Rectal smooth muscle tissue (tissue), 1 donor: Measurements from ENCODE around the gene APOBEC4.
"Not testable (repeated sequence)": the region's sequence is repeated elsewhere in the genome, so short reads cannot be mapped to it uniquely, and the experiment has no call there.

Experiments
- H3K27ac ChIP-seq: one replicate; pipeline ENCODE4 v1.7.0; 2013; ENCODE audit warnings: low read depth, low read length, inconsistent platforms
- H3K27me3 ChIP-seq: one replicate; pipeline ENCODE4 v1.7.0; 2013; ENCODE audit warnings: low read length; ENCODE audit not compliant: control insufficient read depth, insufficient read depth
- H3K36me3 ChIP-seq: one replicate; pipeline ENCODE4 v1.7.0; 2013; ENCODE audit warnings: low read length; ENCODE audit not compliant: control insufficient read depth, insufficient read depth
- H3K4me1 ChIP-seq: one replicate; pipeline ENCODE4 v1.7.0; 2013; ENCODE audit warnings: low read length; ENCODE audit not compliant: control insufficient read depth, insufficient read depth
- H3K4me3 ChIP-seq: one replicate; pipeline ENCODE4 v1.7.0; 2013; ENCODE audit warnings: low read length
- H3K9ac ChIP-seq: one replicate; pipeline ENCODE4 v1.7.0; 2013; ENCODE audit warnings: low read length

APOBEC4 gene

GRCh38 chr1:183687546-183688304 is 34.6 kb upstream of the APOBEC4 start:
- H3K4me1 ChIP-seq, result no peaks in the 10 kb centered on the region
- no peak overlapping the region for H3K4me3 ChIP-seq
- no peak overlapping the region for H3K27ac ChIP-seq
- no peak overlapping the region for H3K9ac ChIP-seq
- H3K27me3 ChIP-seq, result no peaks in the 10 kb centered on the region
- no peaks in the 10 kb centered on the region for H3K36me3 ChIP-seq

GRCh38 chr1:183686229-183686628 is 33.1 kb upstream of the APOBEC4 start:
- Histone ChIP-seq H3K9ac (no peak overlapping the region), H3K4me3 (no peak overlapping the region), H3K36me3 (no peaks in the 10 kb centered on the region), H3K27me3 (no peaks in the 10 kb centered on the region), H3K4me1 (no peaks in the 10 kb centered on the region), H3K27ac (no peak overlapping the region)

GRCh38 chr1:183685112-183685713 is 32.1 kb upstream of the APOBEC4 start:
- H3K4me3 ChIP-seq, result no peak overlapping the region
- H3K27me3 ChIP-seq, result no peaks in the 10 kb centered on the region
- no peak overlapping the region for H3K27ac ChIP-seq
- H3K36me3 ChIP-seq, result no peaks in the 10 kb centered on the region
- H3K4me1 ChIP-seq, result no peaks in the 10 kb centered on the region
- H3K9ac ChIP-seq, result no peak overlapping the region

GRCh38 chr1:183679363-183679762 is 26.2 kb upstream of the APOBEC4 start:
- H3K27ac ChIP-seq, H3K4me1 ChIP-seq, H3K9ac ChIP-seq, H3K4me3 ChIP-seq, H3K27me3 ChIP-seq, H3K36me3 ChIP-seq: not testable (repeated sequence)

- no peak overlapping the region for H3K4me3 ChIP-seq
- H3K4me1 ChIP-seq, result no peaks in the 10 kb centered on the region
- H3K36me3 ChIP-seq, result no peaks in the 10 kb centered on the region
- no peak overlapping the region for H3K9ac ChIP-seq
- H3K27me3 ChIP-seq, result no peaks in the 10 kb centered on the region
- H3K27ac ChIP-seq, result no peak overlapping the region
These were observed 25.7 kb upstream of the APOBEC4 start for GRCh38 chr1:183678819-183679218.

GRCh38 chr1:183676586-183677189 is 23.6 kb upstream of the APOBEC4 start:
- Histone ChIP-seq H3K27ac (no peak overlapping the region), H3K27me3 (no peaks in the 10 kb centered on the region), H3K4me1 (no peaks in the 10 kb centered on the region), H3K36me3 (no peaks in the 10 kb centered on the region), H3K4me3 (no peak overlapping the region), H3K9ac (no peak overlapping the region)

GRCh38 chr1:183675883-183676585 is 22.9 kb upstream of the APOBEC4 start:
- no peak overlapping the region for H3K27ac ChIP-seq
- H3K27me3 ChIP-seq, result no peaks in the 10 kb centered on the region
- no peak overlapping the region for H3K9ac ChIP-seq
- no peaks in the 10 kb centered on the region for H3K36me3 ChIP-seq
- no peaks in the 10 kb centered on the region for H3K4me1 ChIP-seq
- H3K4me3 ChIP-seq, result no peak overlapping the region

GRCh38 chr1:183675381-183675780 is 22.3 kb upstream of the APOBEC4 start:
- Histone ChIP-seq H3K9ac (no peak overlapping the region), H3K4me1 (no peaks in the 10 kb centered on the region), H3K4me3 (no peak overlapping the region), H3K27ac (no peak overlapping the region), H3K27me3 (no peaks in the 10 kb centered on the region), H3K36me3 (no peaks in the 10 kb centered on the region)

GRCh38 chr1:183674886-183675285 is 21.8 kb upstream of the APOBEC4 start:
- Histone ChIP-seq H3K27me3 (no peaks in the 10 kb centered on the region), H3K9ac (no peak overlapping the region), H3K36me3 (no peaks in the 10 kb centered on the region), H3K27ac (no peak overlapping the region), H3K4me3 (no peak overlapping the region), H3K4me1 (no peaks in the 10 kb centered on the region)

GRCh38 chr1:183674339-183674738 is 21.2 kb upstream of the APOBEC4 start:
- H3K27ac ChIP-seq, result no peak overlapping the region
- H3K4me1 ChIP-seq, result no peaks in the 10 kb centered on the region
- H3K4me3 ChIP-seq, result no peak overlapping the region
- H3K27me3 ChIP-seq, result no peaks in the 10 kb centered on the region
- H3K9ac ChIP-seq, result no peak overlapping the region
- no peaks in the 10 kb centered on the region for H3K36me3 ChIP-seq

GRCh38 chr1:183673605-183674323 is 20.6 kb upstream of the APOBEC4 start:
- Histone ChIP-seq H3K9ac (no peak overlapping the region), H3K27ac (no peak overlapping the region), H3K36me3 (no peaks in the 10 kb centered on the region), H3K27me3 (no peaks in the 10 kb centered on the region), H3K4me3 (no peak overlapping the region), H3K4me1 (no peaks in the 10 kb centered on the region)

GRCh38 chr1:183670169-183670568 is 17.1 kb upstream of the APOBEC4 start:
- no peaks in the 10 kb centered on the region for H3K36me3 ChIP-seq
- H3K4me3 ChIP-seq, result no peak overlapping the region

More at GRCh38 chr1:183670169-183670568, 17.1 kb upstream of the APOBEC4 start:
- no peaks in the 10 kb centered on the region for H3K27me3 ChIP-seq
- no peaks in the 10 kb centered on the region for H3K4me1 ChIP-seq
- H3K9ac ChIP-seq, result no peak overlapping the region
- no peak overlapping the region for H3K27ac ChIP-seq
